WERI-Rb-1 (cell line): ENCODE results near the gene ZBED4.

Source experiments
- DNase-seq: peaks from one replicate; pipeline ENCODE4 v3.0.0-alpha.2; 2020
- H3K27ac ChIP-seq: fragments of 250-450 bp; sonication (Bioruptor Pico); 2 replicates; pipeline ENCODE4 v1.5.1; 2020; ENCODE audit warnings: mild to moderate bottlenecking, moderate library complexity
- H3K27me3 ChIP-seq: fragments of 250-450 bp; sonication (Bioruptor Pico); 2 replicates; pipeline ENCODE4 v1.5.1; 2021; ENCODE audit warnings: mild to moderate bottlenecking, low read depth, moderate library complexity; ENCODE audit not compliant: insufficient read depth, severe bottlenecking
- H3K36me3 ChIP-seq: fragments of 250-450 bp; sonication (Bioruptor Pico); 2 replicates; pipeline ENCODE4 v1.5.1; 2020; ENCODE audit warnings: mild to moderate bottlenecking, moderate library complexity
- H3K4me3 ChIP-seq: 2 replicates; pipeline ENCODE4 v1.5.1; 2011; ENCODE audit warnings: low read depth, mild to moderate bottlenecking, control low read depth, low read length
- H3K9me3 ChIP-seq: fragments of 250-450 bp; sonication (Bioruptor Pico); 2 replicates; pipeline ENCODE4 v1.5.1; 2021; ENCODE audit warnings: mild to moderate bottlenecking, moderate library complexity; ENCODE audit not compliant: severe bottlenecking
- CTCF ChIP-seq: IDR thresholded peaks from 2 replicates; pipeline ENCODE4 v1.5.1; 2011; ENCODE audit warnings: low read depth, mild to moderate bottlenecking, control low read depth, inconsistent platforms, low read length

The ZBED4 gene

GRCh38 chr22:49911881-49912625 is 58.4 kb downstream of the ZBED4 start:
- Histone ChIP-seq H3K27me3 (no peaks in the 10 kb centered on the region), H3K27ac (no peak overlapping the region), H3K4me3 (no peak overlapping the region), H3K9me3 (no peaks in the 10 kb centered on the region), H3K36me3 (peaks cover 31% of the 10 kb centered on the region)
- no peak for TF ChIP-seq CTCF
- no peak for DNase-seq

DNA sequence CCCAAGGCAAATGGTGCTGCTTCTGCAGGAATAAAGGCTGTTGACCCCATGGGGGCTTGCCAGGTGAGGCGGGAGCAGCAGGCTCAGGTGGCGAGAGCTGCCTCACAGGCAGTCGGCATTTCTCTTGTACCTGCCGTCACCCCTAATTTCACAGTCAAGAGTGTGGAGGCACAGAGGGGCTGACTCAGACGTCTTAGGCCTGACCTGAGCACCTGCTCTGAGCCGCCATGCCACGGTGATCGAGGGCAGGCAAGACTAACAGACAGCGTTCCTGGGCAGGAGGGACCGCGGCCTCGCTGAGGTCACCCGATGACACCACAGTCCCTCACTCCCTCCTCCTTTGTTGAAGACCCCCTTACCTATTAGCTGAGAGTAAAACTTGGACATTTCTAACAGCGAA is 59.4 kb downstream of the ZBED4 start:
- no peak for TF ChIP-seq CTCF
- Histone ChIP-seq H3K9me3 (no peaks in the 10 kb centered on the region), H3K36me3 (peaks cover 21% of the 10 kb centered on the region), H3K27me3 (no peaks in the 10 kb centered on the region), H3K4me3 (no peak overlapping the region), H3K27ac (no peak overlapping the region)
- no peak for DNase-seq

DNA sequence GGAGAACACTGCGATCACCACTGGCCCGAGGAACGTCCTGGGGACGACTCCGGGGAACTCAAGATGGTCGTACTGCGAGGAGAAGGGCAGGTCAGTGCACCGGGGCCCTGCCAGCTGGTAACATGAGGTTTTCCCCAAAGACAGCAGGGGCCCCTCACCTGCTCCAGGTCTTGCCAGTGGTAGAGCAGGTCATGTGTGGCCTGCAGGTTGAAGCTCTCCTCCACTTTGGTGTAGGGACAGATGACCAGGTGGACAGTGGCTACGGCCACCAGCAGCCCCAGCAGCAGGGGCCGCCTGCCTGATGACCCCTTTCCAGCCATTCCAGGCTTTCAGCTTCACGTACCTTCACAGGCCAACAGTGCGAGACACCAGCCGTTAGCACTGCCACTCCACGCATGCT is 59.8 kb downstream of the ZBED4 start:
- no peak overlapping the region for H3K4me3 ChIP-seq
- H3K27ac ChIP-seq = no peak overlapping the region
- H3K36me3 ChIP-seq = peaks cover 21% of the 10 kb centered on the region
- no peak for DNase-seq
- H3K27me3 ChIP-seq = no peaks in the 10 kb centered on the region
- H3K9me3 ChIP-seq = no peaks in the 10 kb centered on the region
- no peak for TF ChIP-seq CTCF

- Histone ChIP-seq H3K4me3 (no peak overlapping the region), H3K27ac (no peak overlapping the region), H3K36me3 (peaks cover 19% of the 10 kb centered on the region), H3K27me3 (no peaks in the 10 kb centered on the region), H3K9me3 (no peaks in the 10 kb centered on the region)
- no peak for DNase-seq
- no peak for TF ChIP-seq CTCF
Observed at GRCh38 chr22:49914256-49914655, 60.6 kb downstream of the ZBED4 start.

GRCh38 chr22:49915610-49916009 is 62.0 kb downstream of the ZBED4 start:
- H3K36me3 ChIP-seq = peaks cover 26% of the 10 kb centered on the region
- H3K4me3 ChIP-seq = no peak overlapping the region
- DNase-seq = no peak
- H3K9me3 ChIP-seq = no peaks in the 10 kb centered on the region
- no peaks in the 10 kb centered on the region for H3K27me3 ChIP-seq
- no peak overlapping the region for H3K27ac ChIP-seq
- TF ChIP-seq CTCF = no peak

DNA sequence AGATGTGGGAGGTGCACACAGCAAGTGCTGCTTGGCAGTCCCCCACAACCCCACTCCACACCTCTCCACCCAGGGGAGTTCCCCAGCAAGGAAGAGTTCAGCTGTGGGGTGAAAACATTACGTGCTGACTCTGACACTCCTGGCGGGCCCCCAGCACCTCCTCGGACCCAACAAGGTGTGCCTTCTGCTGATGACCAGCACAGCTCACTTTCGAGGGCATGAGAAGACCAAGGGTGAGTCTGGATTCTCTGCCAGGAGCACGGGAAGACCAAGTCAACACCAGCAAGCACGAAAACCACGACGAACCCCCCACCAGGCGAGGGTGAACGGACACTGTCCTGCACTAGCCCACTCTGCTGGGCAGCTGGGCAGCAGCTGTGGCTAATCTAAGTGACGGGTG is 63.2 kb downstream of the ZBED4 start:
- Histone ChIP-seq H3K27me3 (no peaks in the 10 kb centered on the region), H3K27ac (no peak overlapping the region), H3K36me3 (peaks cover 32% of the 10 kb centered on the region), H3K9me3 (no peaks in the 10 kb centered on the region), H3K4me3 (no peak overlapping the region)
- no peak for TF ChIP-seq CTCF
- no peak for DNase-seq
